ENCODE results near the gene RUVBL1. TPM values are rescaled to one million over a fixed set of nuclear protein-coding genes. Genes with fewer than 3 reads are reported as not detected.

Gene RUVBL1
- total RNA-seq, 6 donors from 2014 or later: 16.0 to 26.9 (median 21.8) TPM

DNA sequence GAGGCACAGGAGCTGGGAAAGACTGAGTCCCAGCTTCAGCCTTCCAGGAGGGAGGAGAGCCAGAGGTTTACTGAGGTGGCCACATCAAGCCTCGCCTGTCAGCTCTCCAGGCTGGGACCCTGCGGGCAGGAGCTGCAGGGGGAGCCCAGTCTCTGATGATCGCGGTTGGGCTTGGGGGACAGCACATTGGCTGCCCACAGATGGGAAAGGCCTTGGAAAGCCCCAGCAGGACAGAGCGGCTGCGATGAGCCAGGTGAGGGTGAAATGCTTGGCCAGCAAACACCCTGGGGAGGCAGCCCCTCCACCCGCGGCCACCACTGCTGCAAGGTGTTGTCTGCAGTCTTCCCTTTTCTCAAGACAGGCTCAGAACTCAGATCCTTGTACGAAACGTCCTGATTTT, 40.2 kb downstream of the RUVBL1 start:
- no peak for DNase-seq
- TF ChIP-seq POLR2AphosphoS5 (IDR thresholded peaks at IDR 0.05): no peak
- no peak for TF ChIP-seq POLR2A (IDR thresholded peaks at IDR 0.05)
- TF ChIP-seq CTCF (IDR thresholded peaks at IDR 0.05): no peak
- no peak for TF ChIP-seq EP300 (IDR thresholded peaks at IDR 0.05)
- ATAC-seq (ENCODE audit: low FRiP score in 2 of 2): no peak
- peaks cover 0 to 68% (median 18%) of the 10 kb centered on the region in 4 donors for H3K36me3 ChIP-seq
- H3K27me3 ChIP-seq: no peaks in the 10 kb centered on the region
- 80 to 86% methylated on average over 8 to 10 of the region's 10 CpGs for WGBS, 2 donors
- peaks cover 0 to 11% (median 5%) of the 10 kb centered on the region in 4 donors for H3K4me1 ChIP-seq
- H3K9me3 ChIP-seq: no peaks in the 10 kb centered on the region
- no peak overlapping the region for H3K4me3 ChIP-seq
- H3K27ac ChIP-seq: no peak overlapping the region

GRCh38 chr3:128082546-128082945, 41.1 kb downstream of the RUVBL1 start:
- TF ChIP-seq POLR2AphosphoS5 (IDR thresholded peaks at IDR 0.05) (no peak), CTCF (IDR thresholded peaks at IDR 0.05) (no peak), EP300 (IDR thresholded peaks at IDR 0.05) (no peak), POLR2A (IDR thresholded peaks at IDR 0.05) (no peak)
- H3K4me3 ChIP-seq: no peak overlapping the region
- no peaks in the 10 kb centered on the region for H3K9me3 ChIP-seq
- H3K4me1 ChIP-seq: peaks cover 5 to 11% (median 5%) of the 10 kb centered on the region in 4 donors
- no peak overlapping the region for H3K27ac ChIP-seq
- 86 to 92% methylated on average over 7 to 10 of the region's 10 CpGs for WGBS, 2 donors
- ATAC-seq (ENCODE audit: low FRiP score in 2 of 2) (no peak), DNase-seq (no peak)
- peaks cover 0 to 67% (median 18%) of the 10 kb centered on the region in 4 donors for H3K36me3 ChIP-seq
- no peaks in the 10 kb centered on the region for H3K27me3 ChIP-seq

GRCh38 chr3:128081846-128082245, 41.8 kb downstream of the RUVBL1 start:
- Histone ChIP-seq H3K4me1 (peaks cover 11 to 12% (median 11%) of the 10 kb centered on the region in 4 donors), H3K4me3 (no peak overlapping the region)

GRCh38 chr3:128081226-128081625, 42.4 kb downstream of the RUVBL1 start:
- no peaks in the 10 kb centered on the region for H3K9me3 ChIP-seq
- no peak overlapping the region for H3K4me3 ChIP-seq
- DNase-seq (no peak), ATAC-seq (ENCODE audit: low FRiP score in 2 of 2) (no peak)
- H3K27me3 ChIP-seq: no peaks in the 10 kb centered on the region
- peaks cover 16 to 18% (median 17%) of the 10 kb centered on the region in 4 donors for H3K4me1 ChIP-seq
- peaks cover 0 to 54% (median 13%) of the 10 kb centered on the region in 4 donors for H3K36me3 ChIP-seq
- 83 to 88% methylated on average over 6 of the region's 6 CpGs for WGBS, 2 donors
- TF ChIP-seq POLR2A (IDR thresholded peaks at IDR 0.05): no peak
- no peak for TF ChIP-seq EP300 (IDR thresholded peaks at IDR 0.05)
- no peak for TF ChIP-seq POLR2AphosphoS5 (IDR thresholded peaks at IDR 0.05)
- TF ChIP-seq CTCF (IDR thresholded peaks at IDR 0.05): no peak
- no peak overlapping the region for H3K27ac ChIP-seq

More at GRCh38 chr3:128081846-128082245, 41.8 kb downstream of the RUVBL1 start:
- DNase-seq (no peak), ATAC-seq (ENCODE audit: low FRiP score in 2 of 2) (no peak)
- Histone ChIP-seq H3K27ac (no peak overlapping the region), H3K27me3 (no peaks in the 10 kb centered on the region), H3K36me3 (peaks cover 0 to 60% (median 15%) of the 10 kb centered on the region in 4 donors), H3K9me3 (no peaks in the 10 kb centered on the region)
- WGBS, 2 donors: 86 to 90% methylated on average over 4 of the region's 4 CpGs
- TF ChIP-seq POLR2AphosphoS5 (IDR thresholded peaks at IDR 0.05): no peak
- no peak for TF ChIP-seq EP300 (IDR thresholded peaks at IDR 0.05)
- no peak for TF ChIP-seq POLR2A (IDR thresholded peaks at IDR 0.05)
- TF ChIP-seq CTCF (IDR thresholded peaks at IDR 0.05): no peak
